GM21576 (cell line): ENCODE data around the gene OR2T3.
A peak's percentile ranks its signal among the peaks of the same experiment; 100 is the strongest.
"Not testable (repeated sequence)": the region's sequence is repeated elsewhere in the genome, so short reads cannot be mapped to it uniquely, and the experiment has no call there.

Experiments
- ATAC-seq: cut with Tn5 transposase; IDR thresholded peaks from one replicate; pipeline ENCODE4 v1.9.1; 2021; ENCODE audit warnings: mild to moderate bottlenecking, moderate library complexity; ENCODE audit not compliant: unreplicated experiment

OR2T3 gene

GRCh38 chr1:248473051-248473450, at the start of gene OR2T3:
Gene OR2T3 (plus strand): TSS chr1:248473351. CDS start chr1:248473351, 0 bp downstream.
- not testable (repeated sequence) for ATAC-seq

- peak; percentile 28 for ATAC-seq
These were observed 45.5 kb upstream of the OR2T3 start for GRCh38 chr1:248427526-248428191.

- ATAC-seq = peak; percentile 94
These were observed 45.0 kb upstream of the OR2T3 start for GRCh38 chr1:248428192-248428533.

GRCh38 chr1:248431683-248432082, 41.5 kb upstream of the OR2T3 start:
- not testable (repeated sequence) for ATAC-seq

GRCh38 chr1:248432201-248432600, 41.0 kb upstream of the OR2T3 start:
- ATAC-seq = peak; percentile 36

- ATAC-seq = not testable (repeated sequence)
These were observed 39.2 kb upstream of the OR2T3 start for GRCh38 chr1:248433811-248434415.

- ATAC-seq = not testable (repeated sequence)
These were observed 38.2 kb upstream of the OR2T3 start for GRCh38 chr1:248434913-248435312.

- peak; percentile 65 for ATAC-seq
These were observed 36.8 kb upstream of the OR2T3 start for GRCh38 chr1:248436303-248436702.

GRCh38 chr1:248438668-248439067, 34.5 kb upstream of the OR2T3 start:
- ATAC-seq = not testable (repeated sequence)

- not testable (repeated sequence) for ATAC-seq
These were observed 33.9 kb upstream of the OR2T3 start for GRCh38 chr1:248439283-248439682.

GRCh38 chr1:248442500-248443277, 30.5 kb upstream of the OR2T3 start:
- ATAC-seq = not testable (repeated sequence)

- ATAC-seq = not testable (repeated sequence)
These were observed 28.5 kb upstream of the OR2T3 start for GRCh38 chr1:248444603-248445002.

GRCh38 chr1:248445399-248445798, 27.8 kb upstream of the OR2T3 start, which contains the start of gene OR2T2:
Gene OR2T2 (plus strand): TSS chr1:248445637. CDS start chr1:248452798, 7,161 bp downstream.
- not testable (repeated sequence) for ATAC-seq

- ATAC-seq = peak; percentile 44
These were observed 24.6 kb upstream of the OR2T3 start for GRCh38 chr1:248448409-248449074.

GRCh38 chr1:248449821-248450465, 23.2 kb upstream of the OR2T3 start:
- not testable (repeated sequence) for ATAC-seq

- ATAC-seq = peak; percentile 72
These were observed 22.5 kb upstream of the OR2T3 start for GRCh38 chr1:248450466-248451145.

GRCh38 chr1:248453619-248454018, 19.5 kb upstream of the OR2T3 start:
- ATAC-seq = not testable (repeated sequence)

- not testable (repeated sequence) for ATAC-seq
These were observed 18.1 kb upstream of the OR2T3 start for GRCh38 chr1:248455045-248455444.

- ATAC-seq = not testable (repeated sequence)
These were observed 16.5 kb upstream of the OR2T3 start for GRCh38 chr1:248456635-248457034.

- not testable (repeated sequence) for ATAC-seq
These were observed 14.0 kb upstream of the OR2T3 start for GRCh38 chr1:248459117-248459516.
